Neural progenitor cell (in vitro differentiated cells): ENCODE measurements around the gene TLE5. TPM values are rescaled to one million over a fixed set of nuclear protein-coding genes. Genes with fewer than 3 reads are reported as not detected.

Source experiments
- DNase-seq: peaks from one replicate; pipeline ENCODE4 v3.0.0-alpha.2; 2016; ENCODE audit warnings: low spot score
- H2AFZ ChIP-seq: fragments of 200-600 bp; sonication (generic); replicated peaks from 2 replicates; pipeline ENCODE4 v1.6.1; 2016; ENCODE audit warnings: antibody characterized with exemption
- H3F3A ChIP-seq: fragments of 200-600 bp; sonication (generic); 2 replicates; pipeline ENCODE4 v1.6.1; 2016; ENCODE audit warnings: antibody characterized with exemption, low read depth
- H3K27ac ChIP-seq: fragments of 200-600 bp; sonication (generic); 2 replicates; pipeline ENCODE4 v1.5.1; 2016; ENCODE audit warnings: mild to moderate bottlenecking
- H3K27me3 ChIP-seq: fragments of 200-600 bp; sonication (generic); 2 replicates; pipeline ENCODE4 v1.6.1; 2016; ENCODE audit warnings: mild to moderate bottlenecking, moderate library complexity
- H3K36me3 ChIP-seq: fragments of 200-600 bp; sonication (generic); 2 replicates; pipeline ENCODE4 v1.5.1; 2016
- H3K4me1 ChIP-seq: fragments of 200-600 bp; sonication (generic); 2 replicates; pipeline ENCODE4 v1.6.1; 2016; ENCODE audit warnings: mixed run types
- H3K4me2 ChIP-seq: fragments of 200-600 bp; sonication (generic); 2 replicates; pipeline ENCODE4 v1.6.1; 2016
- H3K4me3 ChIP-seq: fragments of 200-600 bp; sonication (generic); 2 replicates; pipeline ENCODE4 v1.5.1; 2016
- H3K79me2 ChIP-seq: fragments of 200-600 bp; sonication (generic); 2 replicates; pipeline ENCODE4 v1.6.1; 2016; ENCODE audit warnings: low read depth
- H3K9ac ChIP-seq: fragments of 200-600 bp; sonication (generic); 2 replicates; pipeline ENCODE4 v1.6.1; 2016
- H3K9me3 ChIP-seq: fragments of 200-600 bp; sonication (generic); 2 replicates; pipeline ENCODE4 v1.5.1; 2016; ENCODE audit warnings: low read depth
- H4K20me1 ChIP-seq: fragments of 200-600 bp; sonication (generic); 2 replicates; pipeline ENCODE4 v1.6.1; 2016; ENCODE audit warnings: low read depth
- H3K27ac Mint-ChIP-seq: 3 replicates; pipeline ENCODE4 v1.8.0; 2021; ENCODE audit warnings: mixed read lengths
- H3K27me3 Mint-ChIP-seq: 2 replicates; pipeline ENCODE4 v1.8.0; 2022; ENCODE audit warnings: low read depth, mild to moderate bottlenecking, inconsistent platforms, moderate library complexity, mixed read lengths; ENCODE audit not compliant: insufficient read depth
- H3K36me3 Mint-ChIP-seq: 3 replicates; pipeline ENCODE4 v1.8.0; 2021; ENCODE audit warnings: mixed read lengths
- H3K4me1 Mint-ChIP-seq: 3 replicates; pipeline ENCODE4 v1.8.0; 2021; ENCODE audit warnings: mixed read lengths
- H3K4me3 Mint-ChIP-seq: 3 replicates; pipeline ENCODE4 v1.8.0; 2021; ENCODE audit warnings: mild to moderate bottlenecking, moderate library complexity, mixed read lengths
- H3K9me3 Mint-ChIP-seq: 3 replicates; pipeline ENCODE4 v1.8.0; 2020; ENCODE audit warnings: mixed read lengths
- EZH2 ChIP-seq: fragments of 200-600 bp; sonication (generic); IDR thresholded peaks from 2 replicates; pipeline ENCODE4 v1.6.1; 2017; ENCODE audit warnings: antibody characterized with exemption, mild to moderate bottlenecking, moderate library complexity
- EZH2phosphoT487 ChIP-seq: fragments of 200-600 bp; sonication (generic); IDR thresholded peaks from 2 replicates; pipeline ENCODE4 v1.6.1; 2017; ENCODE audit warnings: antibody characterized with exemption
- total RNA-seq: library from RNA; depleted of rRNA; stranded (reverse); fragments of >200 nt; gene quantifications from 2 replicates; pipeline ENCODE4 v1.2.3, GENCODE V29; 2015; ENCODE audit warnings: low replicate concordance
- TF ChIP-seq, protein P1 (sequence below): fragments of 200-600 bp; sonication (generic); IDR thresholded peaks from 2 replicates; pipeline ENCODE4 v1.5.1; 2017; ENCODE audit warnings: antibody characterized with exemption, mild to moderate bottlenecking

Gene TLE5
- total RNA-seq, 1 donor from 2014 or later, result 54.6 TPM

DNA sequence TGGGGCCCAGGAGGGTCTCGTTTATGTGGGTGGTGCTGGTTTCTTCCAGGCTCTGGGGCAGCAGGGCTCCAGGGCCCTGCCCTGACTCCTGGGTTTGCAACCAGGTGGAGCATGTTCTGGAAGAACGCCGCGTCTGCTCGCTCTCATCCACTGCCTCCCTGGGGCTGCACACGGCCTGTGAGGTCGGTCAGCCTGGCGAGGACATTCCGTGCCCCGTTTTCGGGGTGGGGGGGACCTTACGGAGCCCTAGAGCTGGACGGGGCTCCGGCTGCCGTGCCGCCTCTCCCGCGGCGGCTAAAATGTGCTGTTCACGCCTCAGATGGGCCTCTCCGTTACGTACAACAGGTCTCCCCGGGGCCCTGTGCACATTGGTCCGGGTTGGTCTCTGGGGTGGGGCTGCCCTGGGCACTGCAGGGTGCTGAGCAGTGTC is 35.2 kb upstream of the TLE5 start:
- DNase-seq, result no peak
- no peaks in the 10 kb centered on the region for H3K36me3 ChIP-seq
- peaks cover 25% of the 10 kb centered on the region for H3K4me1 Mint-ChIP-seq
- H4K20me1 ChIP-seq, result peaks cover 80% of the 10 kb centered on the region
- no peak overlapping the region for H3K27ac Mint-ChIP-seq
- peaks cover 2% of the 10 kb centered on the region for H3K27me3 Mint-ChIP-seq
- peak overlapping the region; percentile 18 for H3K4me3 Mint-ChIP-seq
- H3K4me1 ChIP-seq, result peaks cover 16% of the 10 kb centered on the region
- TF ChIP-seq, protein P1, sequence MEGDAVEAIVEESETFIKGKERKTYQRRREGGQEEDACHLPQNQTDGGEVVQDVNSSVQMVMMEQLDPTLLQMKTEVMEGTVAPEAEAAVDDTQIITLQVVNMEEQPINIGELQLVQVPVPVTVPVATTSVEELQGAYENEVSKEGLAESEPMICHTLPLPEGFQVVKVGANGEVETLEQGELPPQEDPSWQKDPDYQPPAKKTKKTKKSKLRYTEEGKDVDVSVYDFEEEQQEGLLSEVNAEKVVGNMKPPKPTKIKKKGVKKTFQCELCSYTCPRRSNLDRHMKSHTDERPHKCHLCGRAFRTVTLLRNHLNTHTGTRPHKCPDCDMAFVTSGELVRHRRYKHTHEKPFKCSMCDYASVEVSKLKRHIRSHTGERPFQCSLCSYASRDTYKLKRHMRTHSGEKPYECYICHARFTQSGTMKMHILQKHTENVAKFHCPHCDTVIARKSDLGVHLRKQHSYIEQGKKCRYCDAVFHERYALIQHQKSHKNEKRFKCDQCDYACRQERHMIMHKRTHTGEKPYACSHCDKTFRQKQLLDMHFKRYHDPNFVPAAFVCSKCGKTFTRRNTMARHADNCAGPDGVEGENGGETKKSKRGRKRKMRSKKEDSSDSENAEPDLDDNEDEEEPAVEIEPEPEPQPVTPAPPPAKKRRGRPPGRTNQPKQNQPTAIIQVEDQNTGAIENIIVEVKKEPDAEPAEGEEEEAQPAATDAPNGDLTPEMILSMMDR, result no peak
- TF ChIP-seq EZH2phosphoT487 (no peak), EZH2 (no peak)
- no peak overlapping the region for H3K9ac ChIP-seq
- H3K79me2 ChIP-seq, result peaks cover 79% of the 10 kb centered on the region
- H3K27me3 ChIP-seq, result no peaks in the 10 kb centered on the region
- H3K9me3 Mint-ChIP-seq, result no peaks in the 10 kb centered on the region
- no peak overlapping the region for H3K27ac ChIP-seq
- H3K4me2 ChIP-seq, result no peak overlapping the region
- H2AFZ ChIP-seq, result no peak overlapping the region
- H3K36me3 Mint-ChIP-seq, result no peaks in the 10 kb centered on the region
- no peaks in the 10 kb centered on the region for H3K9me3 ChIP-seq
- peaks cover 7% of the 10 kb centered on the region for H3F3A ChIP-seq
- H3K4me3 ChIP-seq, result no peak overlapping the region

DNA sequence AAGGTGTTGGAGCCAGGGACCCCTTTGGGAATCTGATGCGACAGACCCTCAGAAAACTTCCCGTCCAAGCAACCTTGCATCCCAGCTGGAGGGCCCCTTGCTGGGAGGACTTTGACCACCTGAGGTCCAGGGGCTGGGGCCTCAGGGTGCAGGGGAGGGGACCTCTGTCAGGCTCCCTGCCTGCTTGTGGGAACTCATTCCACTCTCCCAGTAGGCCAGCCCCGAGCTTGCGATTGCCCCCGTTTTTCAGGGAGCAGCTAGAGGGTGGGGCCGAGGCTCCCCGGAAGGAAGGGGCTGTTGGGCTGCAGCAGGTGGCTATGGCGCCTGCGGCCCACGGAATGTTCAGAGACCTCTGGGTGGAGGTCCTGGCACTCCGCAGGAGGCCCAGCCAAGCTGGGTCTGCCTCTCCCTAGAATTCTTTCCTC is 34.6 kb upstream of the TLE5 start:
- Histone ChIP-seq H3K4me1 (peaks cover 16% of the 10 kb centered on the region), H2AFZ (no peak overlapping the region), H3K9me3 (no peaks in the 10 kb centered on the region), H3F3A (peaks cover 7% of the 10 kb centered on the region), H3K79me2 (peaks cover 74% of the 10 kb centered on the region), H3K9ac (no peak overlapping the region), H3K36me3 (no peaks in the 10 kb centered on the region), H3K27me3 (no peaks in the 10 kb centered on the region), H3K4me3 (no peak overlapping the region), H3K4me2 (no peak overlapping the region), H3K27ac (no peak overlapping the region), H4K20me1 (peaks cover 75% of the 10 kb centered on the region)
- Mint-ChIP-seq H3K4me3 (no peak overlapping the region), H3K36me3 (no peaks in the 10 kb centered on the region), H3K9me3 (no peaks in the 10 kb centered on the region), H3K4me1 (peaks cover 25% of the 10 kb centered on the region), H3K27me3 (peaks cover 2% of the 10 kb centered on the region), H3K27ac (no peak overlapping the region)
- TF ChIP-seq EZH2, result no peak
- TF ChIP-seq, protein P1, result no peak
- no peak for TF ChIP-seq EZH2phosphoT487
- no peak for DNase-seq

DNA sequence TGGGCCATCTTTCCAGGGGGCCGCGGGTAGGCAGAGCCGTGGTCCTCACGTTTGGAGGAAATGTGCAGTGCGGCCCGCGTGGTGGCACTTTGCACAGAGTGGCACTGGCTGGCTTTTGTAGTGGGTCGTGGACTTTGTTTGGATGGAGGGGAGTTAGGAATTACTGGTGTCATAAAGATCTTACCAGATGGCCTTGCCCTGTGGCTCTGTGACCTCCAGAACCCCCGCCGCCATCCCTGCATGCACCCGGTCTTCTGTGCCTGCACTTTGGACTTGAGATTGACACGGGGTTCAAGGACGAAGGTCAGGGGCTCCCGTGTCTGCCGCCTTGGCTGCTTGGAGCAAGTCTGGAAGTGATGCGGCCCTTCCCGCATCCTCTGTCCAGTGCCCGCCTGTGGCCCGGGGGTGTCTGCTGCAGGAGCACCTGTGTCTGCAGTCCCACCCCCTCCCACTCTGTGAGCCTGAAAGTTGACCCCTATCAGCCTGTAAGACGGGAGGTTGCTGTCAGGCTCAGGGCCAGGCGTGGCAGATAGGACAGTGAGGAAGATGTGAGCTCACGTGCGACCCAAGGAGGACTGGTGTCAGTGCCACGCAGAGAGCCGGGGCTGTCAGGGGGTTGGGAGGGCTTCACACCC is 34.1 kb upstream of the TLE5 start:
- peak overlapping the region; percentile 82 for H3K4me3 ChIP-seq
- H4K20me1 ChIP-seq, result peaks cover 69% of the 10 kb centered on the region
- H3K4me1 ChIP-seq, result peaks cover 16% of the 10 kb centered on the region
- peaks cover 2% of the 10 kb centered on the region for H3K27me3 Mint-ChIP-seq
- H3K9me3 ChIP-seq, result no peaks in the 10 kb centered on the region
- no peak overlapping the region for H3K27ac Mint-ChIP-seq
- H3K4me1 Mint-ChIP-seq, result peaks cover 25% of the 10 kb centered on the region
- no peaks in the 10 kb centered on the region for H3K9me3 Mint-ChIP-seq
- peaks cover 7% of the 10 kb centered on the region for H3F3A ChIP-seq
- no peaks in the 10 kb centered on the region for H3K36me3 ChIP-seq
- no peak overlapping the region for H3K27ac ChIP-seq
- H3K4me2 ChIP-seq, result peak overlapping the region; percentile 99
- H2AFZ ChIP-seq, result no peak overlapping the region
- no peak for TF ChIP-seq EZH2phosphoT487
- TF ChIP-seq, protein P1, result no peak
- no peak for TF ChIP-seq EZH2
- no peak for DNase-seq
- no peaks in the 10 kb centered on the region for H3K27me3 ChIP-seq
- H3K79me2 ChIP-seq, result peaks cover 69% of the 10 kb centered on the region
- no peaks in the 10 kb centered on the region for H3K36me3 Mint-ChIP-seq
- H3K4me3 Mint-ChIP-seq, result peak overlapping the region; percentile 89
- peak overlapping the region; percentile 49 for H3K9ac ChIP-seq
